Measurements from ENCODE around the gene HIVEP3. TPM values are rescaled to one million over a fixed set of nuclear protein-coding genes. Genes with fewer than 3 reads are reported as not detected.

Gene HIVEP3
- total RNA-seq, 2 donors from 2014 or later = 2.3 to 12.8 TPM

DNA sequence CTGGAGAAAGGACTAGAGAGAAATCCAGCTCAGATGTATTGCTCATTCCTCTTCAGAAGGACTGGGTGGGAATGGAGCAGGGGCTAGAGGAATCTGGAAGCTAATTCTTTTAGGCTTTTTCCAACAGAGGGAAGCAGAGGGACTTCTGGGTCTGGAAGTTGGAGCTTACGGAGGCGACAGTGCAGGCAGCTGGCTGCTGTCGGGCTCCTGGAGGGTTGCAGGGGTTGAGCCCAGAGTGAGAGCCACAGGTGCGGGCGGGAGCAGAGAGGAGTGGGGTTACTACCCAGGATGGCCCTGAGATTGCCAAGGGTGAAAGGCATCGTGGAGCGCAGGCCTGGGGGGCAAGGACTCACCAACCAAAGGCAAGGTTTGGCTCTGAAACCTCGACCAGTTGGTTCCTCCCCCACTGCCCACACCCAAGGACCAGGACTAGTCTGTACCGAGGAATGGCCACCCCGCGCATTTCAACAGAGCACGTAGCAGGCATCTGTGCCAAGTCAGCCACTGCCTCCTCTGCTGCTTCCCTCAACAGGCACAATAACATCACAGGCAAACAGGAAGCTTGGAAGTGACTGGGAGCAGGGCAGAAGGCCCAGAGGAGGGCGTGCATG, 411.5 kb downstream of the HIVEP3 start:
- no peak for ATAC-seq (ENCODE audit: insufficient number of reproducible peaks, low FRiP score, low read depth)

DNA sequence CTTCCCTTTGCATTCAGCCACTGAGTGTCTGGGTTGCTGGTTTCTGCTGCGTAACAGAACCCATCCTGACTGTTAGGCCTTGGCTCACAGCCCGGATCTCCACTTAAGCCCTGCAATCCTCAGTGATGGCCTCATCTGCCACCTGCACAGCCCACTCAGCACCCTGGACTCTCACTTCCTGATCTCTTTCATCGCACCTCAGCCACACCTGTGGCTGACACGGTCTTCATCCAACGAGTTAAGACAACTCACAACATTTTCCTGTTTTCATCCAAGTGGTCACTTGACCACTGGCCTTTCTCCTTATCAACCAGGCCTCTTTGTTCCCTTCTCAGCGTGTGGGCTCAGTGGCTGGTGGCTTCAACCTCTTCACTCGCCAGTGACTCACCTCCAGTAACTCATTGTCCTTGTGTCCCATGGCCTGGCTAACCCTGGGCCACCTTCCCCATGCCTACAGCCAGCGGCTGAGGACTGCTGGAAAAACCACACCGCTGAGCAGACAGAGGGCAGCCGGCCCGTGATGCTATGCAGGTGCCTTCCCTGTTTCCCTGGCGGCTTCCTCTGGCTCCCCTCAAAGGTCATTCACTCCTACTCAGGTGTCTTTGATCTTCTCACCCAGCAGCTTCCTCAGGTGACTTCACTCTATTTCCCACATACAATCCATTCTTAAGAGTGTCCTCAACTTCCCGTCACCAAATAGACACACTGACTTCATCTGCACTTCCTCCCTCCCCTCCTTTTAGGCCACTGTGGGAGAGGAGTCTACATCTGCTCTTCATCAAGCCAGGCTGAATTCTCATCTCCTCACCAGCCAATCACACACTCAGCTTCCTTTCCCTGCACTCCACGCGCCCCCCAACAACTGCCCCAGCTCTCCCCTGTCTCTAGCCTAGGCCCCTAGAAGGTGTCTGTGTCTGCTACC, 414.3 kb downstream of the HIVEP3 start:
- no peak overlapping the region for H3K27ac ChIP-seq
- H3K9me3 ChIP-seq = no peaks in the 10 kb centered on the region
- TF ChIP-seq, protein P1, sequence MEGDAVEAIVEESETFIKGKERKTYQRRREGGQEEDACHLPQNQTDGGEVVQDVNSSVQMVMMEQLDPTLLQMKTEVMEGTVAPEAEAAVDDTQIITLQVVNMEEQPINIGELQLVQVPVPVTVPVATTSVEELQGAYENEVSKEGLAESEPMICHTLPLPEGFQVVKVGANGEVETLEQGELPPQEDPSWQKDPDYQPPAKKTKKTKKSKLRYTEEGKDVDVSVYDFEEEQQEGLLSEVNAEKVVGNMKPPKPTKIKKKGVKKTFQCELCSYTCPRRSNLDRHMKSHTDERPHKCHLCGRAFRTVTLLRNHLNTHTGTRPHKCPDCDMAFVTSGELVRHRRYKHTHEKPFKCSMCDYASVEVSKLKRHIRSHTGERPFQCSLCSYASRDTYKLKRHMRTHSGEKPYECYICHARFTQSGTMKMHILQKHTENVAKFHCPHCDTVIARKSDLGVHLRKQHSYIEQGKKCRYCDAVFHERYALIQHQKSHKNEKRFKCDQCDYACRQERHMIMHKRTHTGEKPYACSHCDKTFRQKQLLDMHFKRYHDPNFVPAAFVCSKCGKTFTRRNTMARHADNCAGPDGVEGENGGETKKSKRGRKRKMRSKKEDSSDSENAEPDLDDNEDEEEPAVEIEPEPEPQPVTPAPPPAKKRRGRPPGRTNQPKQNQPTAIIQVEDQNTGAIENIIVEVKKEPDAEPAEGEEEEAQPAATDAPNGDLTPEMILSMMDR (IDR thresholded peaks at IDR 0.05) = no peak
- no peak overlapping the region for H3K4me3 ChIP-seq
- no peaks in the 10 kb centered on the region for H3K27me3 ChIP-seq (replicated peaks; ENCODE audit: insufficient read depth)
- DNase-seq (ENCODE audit: low spot score) (no peak), ATAC-seq (ENCODE audit: insufficient number of reproducible peaks, low FRiP score, low read depth) (no peak)
- peaks cover 15 to 29% of the 10 kb centered on the region in 2 donors for H3K4me1 ChIP-seq (ENCODE audit: control insufficient read depth in 1 of 2, low read depth in 2 of 2)
- no peaks in the 10 kb centered on the region for H3K36me3 ChIP-seq

More for the DNA sequence above, 411.5 kb downstream of the HIVEP3 start:
- H3K9me3 ChIP-seq = no peaks in the 10 kb centered on the region
- H3K36me3 ChIP-seq = no peaks in the 10 kb centered on the region
- TF ChIP-seq, protein P1 (IDR thresholded peaks at IDR 0.05) = no peak
- no peak for DNase-seq (ENCODE audit: low spot score)
- H3K4me3 ChIP-seq = no peak overlapping the region
- H3K27me3 ChIP-seq (replicated peaks; ENCODE audit: insufficient read depth) = no peaks in the 10 kb centered on the region
- H3K4me1 ChIP-seq (ENCODE audit: control insufficient read depth in 1 of 2, low read depth in 2 of 2) = peaks cover 0 to 7% of the 10 kb centered on the region in 2 donors
- H3K27ac ChIP-seq = no peak overlapping the region

DNA sequence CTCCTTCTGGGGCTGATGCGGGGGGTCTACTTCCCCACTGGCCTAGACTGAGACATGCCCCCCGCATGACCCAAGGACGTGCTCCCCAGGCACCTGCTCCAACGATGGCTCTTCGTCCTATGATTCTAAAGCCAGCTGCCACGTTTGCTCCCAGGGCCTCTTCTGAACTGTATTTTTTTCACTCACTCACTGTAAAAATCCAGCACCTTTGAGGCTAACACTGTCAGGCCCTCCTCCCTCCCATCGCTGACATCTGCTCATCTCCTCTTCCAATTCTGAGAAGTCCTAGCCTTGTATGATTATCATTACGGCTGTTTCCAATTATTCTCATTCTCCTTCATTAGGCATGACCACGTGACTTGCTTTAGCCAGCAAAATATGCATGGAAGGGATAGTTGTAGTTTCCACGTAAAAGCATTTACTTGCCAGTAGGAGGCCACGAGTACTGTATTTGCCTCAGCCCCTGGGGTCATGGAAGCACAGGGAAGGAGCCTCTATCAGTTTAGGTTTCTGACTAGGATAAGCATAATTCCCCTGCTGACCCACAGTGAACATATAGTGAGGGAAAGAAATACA, 415.1 kb downstream of the HIVEP3 start:
- Histone ChIP-seq H3K4me3 (no peak overlapping the region), H3K27ac (no peak overlapping the region), H3K27me3 (replicated peaks; ENCODE audit: insufficient read depth) (no peaks in the 10 kb centered on the region), H3K4me1 (ENCODE audit: control insufficient read depth in 1 of 2, low read depth in 2 of 2) (peaks cover 23 to 36% of the 10 kb centered on the region in 2 donors), H3K36me3 (no peaks in the 10 kb centered on the region), H3K9me3 (no peaks in the 10 kb centered on the region)
- ATAC-seq (ENCODE audit: insufficient number of reproducible peaks, low FRiP score, low read depth) (no peak), DNase-seq (ENCODE audit: low spot score) (no peak)
- TF ChIP-seq, protein P1 (IDR thresholded peaks at IDR 0.05) = no peak

DNA sequence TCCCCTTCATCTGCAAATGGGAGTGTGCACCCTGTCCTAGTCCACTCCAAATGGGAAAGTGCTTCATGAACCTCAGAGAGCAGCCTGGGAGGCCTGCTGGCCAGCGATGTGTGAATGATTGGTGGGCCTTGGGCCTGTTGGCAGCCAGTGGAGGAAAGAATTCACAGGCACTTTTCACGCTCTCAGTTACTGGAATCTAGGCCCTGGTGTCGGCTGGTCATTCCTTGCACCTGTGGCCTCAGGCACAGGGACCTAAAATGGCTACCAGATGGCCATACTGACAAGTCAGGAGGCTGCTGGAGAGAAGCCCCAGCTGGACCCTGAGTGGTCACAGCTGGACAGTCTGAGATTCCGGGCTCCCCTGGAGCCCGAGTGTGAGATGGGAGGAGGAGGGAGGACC, 415.8 kb downstream of the HIVEP3 start:
- Histone ChIP-seq H3K4me3 (no peak overlapping the region), H3K27me3 (replicated peaks; ENCODE audit: insufficient read depth) (no peaks in the 10 kb centered on the region), H3K9me3 (no peaks in the 10 kb centered on the region), H3K36me3 (no peaks in the 10 kb centered on the region), H3K4me1 (ENCODE audit: control insufficient read depth in 1 of 2, low read depth in 2 of 2) (peaks cover 28 to 44% of the 10 kb centered on the region in 2 donors), H3K27ac (peak overlapping the region in 1 of 2 donors; percentile 8)
- ATAC-seq (ENCODE audit: insufficient number of reproducible peaks, low FRiP score, low read depth) (no peak), DNase-seq (ENCODE audit: low spot score) (no peak)
- TF ChIP-seq, protein P1 (IDR thresholded peaks at IDR 0.05) = no peak

DNA sequence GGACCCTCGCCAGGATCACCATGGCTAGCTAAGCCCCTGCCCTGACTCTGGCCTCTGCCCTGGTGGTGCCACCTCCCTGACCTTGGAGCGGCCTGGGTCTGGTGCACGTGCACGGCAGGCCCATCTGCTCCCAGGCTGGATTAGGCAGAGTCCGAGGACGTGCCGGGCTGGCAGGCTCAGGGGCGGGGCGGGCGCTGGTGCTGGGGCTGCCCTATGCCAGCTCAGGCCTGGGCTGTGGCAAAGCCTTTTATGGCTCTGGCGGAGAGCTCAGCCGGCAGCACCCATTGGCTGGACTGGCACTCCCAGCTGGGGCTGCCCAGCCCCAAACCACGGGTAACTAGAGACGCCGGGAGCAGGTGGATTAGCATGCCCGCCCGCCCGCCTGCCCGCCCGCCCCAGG, 417.1 kb downstream of the HIVEP3 start:
- TF ChIP-seq, protein P1 (IDR thresholded peaks at IDR 0.05) = no peak
- H3K36me3 ChIP-seq = no peaks in the 10 kb centered on the region
- peaks cover 35 to 57% of the 10 kb centered on the region in 2 donors for H3K4me1 ChIP-seq (ENCODE audit: control insufficient read depth in 1 of 2, low read depth in 2 of 2)
- H3K27ac ChIP-seq = no peak overlapping the region
- no peaks in the 10 kb centered on the region for H3K9me3 ChIP-seq
- DNase-seq (ENCODE audit: low spot score) (no peak), ATAC-seq (ENCODE audit: insufficient number of reproducible peaks, low FRiP score, low read depth) (no peak)
- H3K27me3 ChIP-seq (replicated peaks; ENCODE audit: insufficient read depth) = no peaks in the 10 kb centered on the region
- H3K4me3 ChIP-seq = no peak overlapping the region
